NCI-H2029 treated with DMSO at 0.1 percent for 48 hours (cell line): ENCODE results near the gene RNF220.

ENCODE experiments used
- DNase-seq: peaks from one replicate; lab custom pipeline; 2025; lab: John Stamatoyannopoulos, UW

RNF220 gene

GRCh38 chr1:44405031-44405797 lies at the start of gene RNF220:
Gene RNF220, plus strand, starts transcription at chr1:44405255.
- DNase-seq, result peak; percentile 85

GRCh38 chr1:44355582-44356305 lies 49.3 kb upstream of the RNF220 start:
- DNase-seq, result no peak

DNA sequence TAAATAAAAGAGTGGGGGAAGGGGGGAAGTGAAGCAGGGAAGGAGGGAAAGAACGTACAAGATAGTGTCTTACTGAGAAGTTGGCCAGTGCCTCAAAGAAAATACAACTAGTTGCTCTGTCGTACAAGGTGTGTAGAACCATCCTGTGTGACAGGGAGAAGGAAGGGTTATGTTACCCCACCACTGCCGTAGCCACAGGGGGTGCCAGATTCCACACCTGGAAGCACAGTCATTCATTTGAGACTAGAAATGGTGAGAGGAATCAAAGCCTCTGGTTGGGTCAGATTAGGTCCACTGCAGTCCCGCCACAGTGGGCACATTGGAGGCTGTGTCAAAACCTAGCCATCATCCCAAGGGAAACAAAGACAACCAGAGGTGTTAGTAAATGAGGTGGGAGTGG lies 47.3 kb upstream of the RNF220 start:
- no peak for DNase-seq

DNA sequence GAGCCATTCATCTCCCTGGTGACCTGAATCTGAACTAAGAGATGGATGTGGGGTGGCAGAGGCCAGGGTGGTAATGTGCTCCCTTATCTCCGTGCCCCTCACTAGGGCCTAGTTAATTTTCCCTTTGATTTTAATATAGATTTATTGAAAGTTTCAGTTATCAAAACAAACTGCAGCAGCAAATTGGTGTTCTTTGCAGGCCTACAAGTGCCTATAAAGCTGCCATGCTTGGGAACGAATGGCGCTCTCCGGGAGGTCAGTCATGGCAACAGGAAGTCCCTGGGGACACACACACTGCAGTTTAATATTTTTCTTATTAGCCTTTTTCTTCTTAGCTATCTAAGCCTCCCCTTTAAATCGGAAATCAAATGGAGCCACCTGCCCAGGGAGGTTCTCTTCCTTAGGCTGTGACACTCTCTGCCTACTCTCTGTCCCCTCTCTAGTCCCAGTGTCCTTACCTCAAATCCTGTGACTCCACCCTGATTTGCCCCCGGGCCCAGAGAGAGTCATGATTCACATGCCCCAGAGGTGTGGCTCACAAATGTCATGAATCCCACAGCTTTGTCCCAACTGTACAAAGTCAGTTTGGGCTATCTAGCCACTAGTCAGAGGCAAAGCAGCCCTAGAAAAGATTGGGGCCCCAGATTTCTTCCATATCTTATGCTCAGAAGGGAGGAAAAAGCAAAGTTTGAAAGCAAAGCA lies 45.7 kb upstream of the RNF220 start:
- no peak for DNase-seq

DNA sequence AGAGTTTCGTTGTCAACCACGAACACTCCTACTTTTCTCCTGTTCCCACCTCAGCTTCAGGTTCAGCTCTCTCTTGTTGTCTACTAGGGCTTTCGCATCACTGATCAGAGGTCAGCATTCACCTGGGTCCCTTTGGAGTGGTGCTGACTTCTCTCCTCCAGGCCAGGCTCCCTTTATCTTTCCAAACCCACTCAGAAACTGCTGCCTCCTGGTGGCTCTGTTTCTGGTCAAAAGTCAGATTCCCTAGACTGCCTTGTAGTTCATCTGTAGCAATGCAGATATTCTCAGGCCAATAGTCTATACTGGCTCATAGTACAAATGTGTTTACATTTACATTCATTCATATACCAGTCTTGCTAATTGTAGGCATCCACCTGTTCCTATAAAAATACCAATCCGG lies 43.6 kb upstream of the RNF220 start:
- DNase-seq, result no peak

- no peak for DNase-seq
These were observed 38.6 kb upstream of the RNF220 start for GRCh38 chr1:44366371-44366975.

GRCh38 chr1:44367944-44368343 lies 37.1 kb upstream of the RNF220 start:
- no peak for DNase-seq

GRCh38 chr1:44368471-44369151 lies 36.4 kb upstream of the RNF220 start:
- DNase-seq, result no peak

GRCh38 chr1:44371206-44371605 lies 33.8 kb upstream of the RNF220 start:
- DNase-seq, result no peak

GRCh38 chr1:44375547-44375946 lies 29.5 kb upstream of the RNF220 start:
- DNase-seq, result no peak

GRCh38 chr1:44377925-44378784 lies 26.9 kb upstream of the RNF220 start:
- peak; percentile 44 for DNase-seq

DNA sequence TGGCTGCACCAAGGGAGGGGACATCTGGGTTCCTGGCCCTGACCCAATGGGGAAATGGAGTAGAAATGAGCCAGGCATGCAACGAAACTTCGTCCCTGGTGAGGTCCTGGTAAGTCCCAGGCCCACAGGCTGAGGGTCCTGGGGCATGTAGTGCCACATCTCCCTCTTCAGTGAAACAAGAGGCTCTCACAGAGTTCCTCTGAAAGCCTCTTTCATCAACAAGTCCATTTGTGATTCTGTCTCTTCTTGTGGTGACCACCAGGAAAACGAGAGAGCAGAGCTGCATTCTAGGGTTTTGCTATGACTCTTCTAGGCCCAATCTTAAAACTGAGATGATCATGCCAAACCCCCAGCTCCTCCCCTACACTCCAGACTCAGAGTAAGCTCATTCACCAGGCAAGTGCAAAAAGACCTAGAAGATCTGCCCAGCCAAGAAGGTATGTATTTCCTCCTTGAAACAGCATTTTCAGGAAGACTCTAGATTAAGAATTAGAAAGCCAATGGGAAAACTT lies 24.3 kb upstream of the RNF220 start:
- no peak for DNase-seq

- DNase-seq, result no peak
These were observed 16.5 kb upstream of the RNF220 start for GRCh38 chr1:44388551-44388950.

DNA sequence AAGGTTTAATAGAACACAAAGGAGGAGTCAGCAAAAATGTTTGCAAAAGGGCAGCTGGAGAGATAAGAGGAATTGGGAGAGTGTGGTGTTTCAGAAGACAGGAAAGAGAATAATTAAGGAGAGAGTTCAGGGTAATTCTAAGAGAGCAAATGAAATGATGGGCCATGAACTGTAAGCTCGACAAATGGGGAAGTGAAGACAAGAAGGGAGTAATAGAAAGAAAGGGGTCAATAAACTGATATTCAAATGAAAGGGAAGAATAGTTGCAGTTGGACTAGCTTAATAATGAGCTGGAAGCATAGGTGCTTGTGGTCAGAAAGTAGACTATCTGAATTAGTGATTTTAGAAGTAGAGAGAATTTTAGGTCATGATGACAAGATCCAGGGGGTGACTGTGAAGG lies 15.6 kb upstream of the RNF220 start:
- no peak for DNase-seq

DNA sequence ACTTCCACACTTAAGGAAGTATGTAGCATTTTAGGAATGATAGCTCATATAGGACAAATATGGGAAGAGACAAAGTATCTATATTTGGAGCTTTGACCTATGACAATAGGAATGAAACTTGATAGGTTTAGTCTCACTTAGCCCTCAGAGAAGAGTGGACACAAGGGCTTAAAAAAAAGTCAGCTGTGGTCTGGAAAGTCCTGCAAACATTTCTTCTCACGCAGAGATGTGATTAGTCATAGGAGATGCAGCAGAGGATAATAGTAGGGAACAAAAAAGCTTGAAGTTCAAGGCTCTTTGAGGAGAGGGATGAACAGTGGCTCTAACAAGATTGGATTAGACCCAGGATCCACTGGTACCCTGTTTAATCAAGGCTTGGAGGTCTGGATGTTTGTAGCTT lies 14.8 kb upstream of the RNF220 start:
- no peak for DNase-seq

DNA sequence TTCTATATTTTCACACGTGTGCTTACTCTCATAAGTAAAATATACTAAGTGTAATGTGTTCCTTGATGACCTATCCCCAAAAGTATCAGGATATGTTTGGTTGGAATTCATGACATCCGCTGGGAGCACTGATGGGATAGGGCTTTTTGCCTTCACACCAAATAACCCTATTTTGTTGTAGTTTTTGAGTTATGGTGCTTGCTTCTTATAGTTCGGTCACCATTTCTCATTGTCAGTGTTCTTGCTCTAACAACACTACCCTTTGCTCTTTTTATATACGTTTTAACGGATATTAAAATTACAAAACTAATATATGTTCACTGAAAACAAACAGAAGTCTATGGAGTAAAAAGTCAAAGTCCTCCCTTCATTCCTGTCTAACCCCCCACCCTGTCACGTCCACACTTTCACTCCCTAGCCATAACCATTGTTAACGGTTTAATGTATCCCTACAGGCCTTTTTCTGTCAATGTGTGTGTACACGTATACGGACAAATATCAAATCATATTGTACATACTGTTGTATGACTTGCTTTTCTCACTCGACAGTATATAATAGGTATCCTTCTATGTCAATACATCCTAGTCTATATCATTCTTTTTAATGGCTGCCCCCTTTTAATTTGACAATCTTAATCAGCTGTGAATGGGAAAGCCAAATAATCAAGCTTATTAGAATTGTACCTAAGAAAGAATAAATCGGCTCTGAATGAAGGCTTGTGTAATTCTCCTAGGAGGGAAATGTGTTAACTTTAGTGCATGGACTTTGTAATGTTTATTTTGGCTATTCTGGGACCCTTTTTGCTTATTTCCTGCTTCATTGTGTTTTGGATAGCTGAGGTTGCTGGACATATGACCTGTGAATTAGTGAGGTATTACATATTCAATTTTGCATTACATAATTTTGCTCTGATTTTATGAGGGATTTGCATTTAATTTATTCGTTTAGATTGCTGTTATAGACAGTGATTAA lies 3.5 kb upstream of the RNF220 start:
- no peak for DNase-seq

- no peak for DNase-seq
These were observed 1.0 kb downstream of the RNF220 start for GRCh38 chr1:44405798-44406736.

- no peak for DNase-seq
These were observed 1.8 kb downstream of the RNF220 start for GRCh38 chr1:44406737-44407429.
